Ovary (tissue), 9 donors: Measurements from ENCODE around the gene C16orf96. TPM values are rescaled to one million over a fixed set of nuclear protein-coding genes. Genes with fewer than 3 reads are reported as not detected.

Source experiments
- DNase-seq, 5 donors: peaks; one replicate each; pipeline ENCODE4 v3.0.0-alpha.2; 2019 to 2020
- H3K27ac ChIP-seq, 2 donors: fragments of 200-600 bp; one replicate each; pipeline versions ENCODE4 v1.5.1 to v1.8.0; 2019 to 2022
- H3K27me3 ChIP-seq: fragments of 200-600 bp; one replicate; pipeline ENCODE4 v1.8.0; 2022
- H3K36me3 ChIP-seq: fragments of 200-600 bp; sonication (generic); one replicate; pipeline ENCODE4 v1.5.1; 2019
- H3K4me1 ChIP-seq: one replicate; pipeline ENCODE4 v1.8.1; 2013; ENCODE audit warnings: mild to moderate bottlenecking, moderate library complexity; ENCODE audit not compliant: insufficient read depth
- H3K4me3 ChIP-seq: fragments of 200-600 bp; sonication (generic); one replicate; pipeline ENCODE4 v1.5.1; 2017
- H3K9me3 ChIP-seq, 2 donors: fragments of 200-600 bp in 1 of 2; sonication (generic) in 1 of 2; one replicate each; pipeline versions ENCODE4 v1.5.1 to v1.8.1; 2013 to 2019; ENCODE audit warnings: mild to moderate bottlenecking in 1 of 2, moderate library complexity in 1 of 2
- CTCF ChIP-seq, 3 donors: fragments of 450-650 bp in 2 of 3; fragments of 200-600 bp in 1 of 3; IDR thresholded peaks; one replicate each; pipeline versions ENCODE4 v1.5.1 to v1.8.0; 2016 to 2022; ENCODE audit warnings: antibody characterized with exemption in 3 of 3, mild to moderate bottlenecking in 1 of 3
- EP300 ChIP-seq: sonication (generic); formaldehyde crosslinking; IDR thresholded peaks from one replicate; pipeline ENCODE4 v1.6.1; 2017; ENCODE audit warnings: antibody characterized with exemption
- POLR2A ChIP-seq: fragments of 450-650 bp; IDR thresholded peaks from one replicate; pipeline ENCODE4 v1.6.1; 2017; ENCODE audit warnings: antibody characterized with exemption, mild to moderate bottlenecking, moderate library complexity
- WGBS, 3 donors: extraction: QIAGEN DNeasy Blood & Tissue Kit in 1 of 3; methylation state at CpG; one replicate each; pipeline versions ENCODE4 v1.1.5 to v1.1.7; 2013 to 2017; 5-methylcytosine and 5-hydroxymethylcytosine counted together
- intact Hi-C, 4 donors: fragments of 100-400 bp; cut with DNase I; formaldehyde crosslinking; loops; one replicate each; pipeline versions ENCODE4 v1.11.0 to v1.15.1; 2022 to 2023
- polyA plus RNA-seq, 2 donors: library from polyadenylated mRNA; stranded (reverse); fragments of 200-250 nt in 1 of 2; fragments of 350-450 nt in 1 of 2; fragmentation: Illumina TruSeq in 1 of 2; extraction: RNeasy Lipid Tissue Mini Kit (QIAGEN cat#74804) in 1 of 2; gene quantifications; one replicate each; pipeline ENCODE4 v1.2.3, GENCODE V29; 2013 to 2014
- total RNA-seq, 7 donors: library from RNA; depleted of rRNA in 2 of 7; stranded (reverse); fragments of >200 nt in 2 of 7; fragmentation: NEBNext Ultra II Directional in 3 of 7; extraction: Animal tissue kit (Norgen Biotek cat#: 25700) in 3 of 7; gene quantifications; one replicate each; pipeline versions ENCODE4 v1.1.0 to v1.2.4, GENCODE V29; 2016 to 2023
- donor health status: DM: no; HTN: no; CAD: no; lungs with moderate emphysema.
- donor health status: DM: no; HTN: no; CAD: no.
- donor health status: Bipolar disorder and iron deficiency.
- donor health status: DM: yes; HTN: yes; CAD: no.
- donor health status: DM: no; HTN: no; CAD: no.
- donor health status: DM: yes; HTN: yes; CAD: no.

Gene C16orf96
- total and polyA plus RNA-seq, 9 donors: 0.07 to 0.30 (median 0.12) TPM

- Histone ChIP-seq H3K4me3 (no peak overlapping the region), H3K27me3 (no peaks in the 10 kb centered on the region), H3K4me1 (peaks cover 5% of the 10 kb centered on the region), H3K27ac (no peak overlapping the region), H3K36me3 (no peaks in the 10 kb centered on the region), H3K9me3 (no peaks in the 10 kb centered on the region)
- TF ChIP-seq CTCF (IDR thresholded peaks at IDR 0.05) (no peak), POLR2A (no peak), EP300 (no peak)
- no peak for DNase-seq
- intact Hi-C loops: no loop called here
- WGBS, 3 donors: 75 to 87% (median 79%) methylated on average over 8 of the region's 8 CpGs
These were observed 43.4 kb downstream of the C16orf96 start for GRCh38 chr16:4599545-4599944.

GRCh38 chr16:4601036-4601863 is 45.1 kb downstream of the C16orf96 start:
- TF ChIP-seq EP300: no peak
- peaks cover 5% of the 10 kb centered on the region for H3K4me1 ChIP-seq
- H3K9me3 ChIP-seq: no peaks in the 10 kb centered on the region
- H3K27ac ChIP-seq: no peak overlapping the region
- no peak overlapping the region for H3K4me3 ChIP-seq
- WGBS, 3 donors: 9 to 14% (median 12%) methylated on average over 18 of the region's 18 CpGs
- intact Hi-C loops: no loop called here
- H3K27me3 ChIP-seq: no peaks in the 10 kb centered on the region
- DNase-seq: peak; percentile 57 to 71 (median 68)
- H3K36me3 ChIP-seq: no peaks in the 10 kb centered on the region

DNA sequence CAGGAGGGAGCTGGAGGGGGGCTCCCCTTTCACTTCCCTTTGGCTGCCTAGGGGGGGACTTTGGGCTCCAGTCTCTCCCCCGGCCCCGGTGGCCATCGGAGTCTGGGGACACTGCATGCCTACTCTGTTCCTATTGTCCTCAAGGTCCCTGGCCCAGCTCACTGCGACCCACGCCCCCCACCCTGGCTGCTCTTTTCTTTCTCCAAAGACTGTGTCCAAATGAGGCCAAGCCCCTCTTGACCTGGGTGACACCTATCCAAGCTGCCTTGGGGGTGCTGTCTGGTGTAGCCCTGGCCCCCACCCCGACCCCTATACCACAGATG is 45.7 kb downstream of the C16orf96 start:
- DNase-seq: no peak

DNA sequence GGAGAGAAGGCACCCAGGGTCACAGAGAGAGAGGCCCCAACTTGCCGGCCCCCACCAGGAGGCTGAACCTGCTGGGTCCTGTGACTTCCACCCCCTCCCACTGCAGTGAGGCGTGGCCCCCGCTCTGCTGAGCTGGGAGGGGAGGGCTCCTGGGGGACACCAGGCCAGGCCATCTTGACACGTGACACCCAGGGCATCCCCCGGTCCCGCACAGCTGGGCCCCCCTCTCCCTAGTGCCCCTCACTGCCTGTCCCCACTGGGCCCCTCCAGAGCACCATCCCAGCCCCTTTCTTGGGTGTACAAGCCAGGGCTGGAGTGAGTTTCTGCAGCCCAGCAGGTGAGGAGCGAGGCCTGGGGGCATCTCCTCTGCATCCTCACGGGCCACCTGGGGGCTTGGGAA is 46.2 kb downstream of the C16orf96 start:
- Histone ChIP-seq H3K4me3 (no peak overlapping the region), H3K27me3 (no peaks in the 10 kb centered on the region), H3K36me3 (no peaks in the 10 kb centered on the region), H3K9me3 (no peaks in the 10 kb centered on the region), H3K4me1 (peaks cover 5% of the 10 kb centered on the region), H3K27ac (no peak overlapping the region)
- no peak for DNase-seq
- 28 to 44% (median 32%) methylated on average over 6 to 8 of the region's 8 CpGs for WGBS, 3 donors
- intact Hi-C loops: no loop called here
- no peak for TF ChIP-seq POLR2A
- no peak for TF ChIP-seq CTCF (IDR thresholded peaks at IDR 0.05)
- TF ChIP-seq EP300: no peak

More for the DNA sequence above, 45.7 kb downstream of the C16orf96 start:
- H3K27ac ChIP-seq: no peak overlapping the region
- peaks cover 5% of the 10 kb centered on the region for H3K4me1 ChIP-seq
- 41 to 59% (median 53%) methylated on average over 6 of the region's 6 CpGs for WGBS, 3 donors
- TF ChIP-seq POLR2A (no peak), EP300 (no peak), CTCF (IDR thresholded peaks at IDR 0.05) (no peak)
- H3K4me3 ChIP-seq: no peak overlapping the region
- H3K27me3 ChIP-seq: no peaks in the 10 kb centered on the region
- intact Hi-C loops: no loop called here
- H3K9me3 ChIP-seq: no peaks in the 10 kb centered on the region
- H3K36me3 ChIP-seq: no peaks in the 10 kb centered on the region

- DNase-seq: no peak
- Histone ChIP-seq H3K36me3 (no peaks in the 10 kb centered on the region), H3K4me3 (no peak overlapping the region), H3K27me3 (no peaks in the 10 kb centered on the region), H3K9me3 (no peaks in the 10 kb centered on the region), H3K27ac (no peak overlapping the region), H3K4me1 (peaks cover 5% of the 10 kb centered on the region)
- intact Hi-C loops: no loop called here
- TF ChIP-seq EP300: no peak
- 48 to 62% (median 58%) methylated on average over 13 of the region's 13 CpGs for WGBS, 3 donors
These were observed 47.6 kb downstream of the C16orf96 start for GRCh38 chr16:4603624-4604170.
